SK-N-SH (cell line): ENCODE measurements around the gene ARHGEF19. TPM values are rescaled to one million over a fixed set of nuclear protein-coding genes. Genes with fewer than 3 reads are reported as not detected.

ENCODE experiments used
- CTCF ChIA-PET: fragments of 300-600, 350-600 bp; formaldehyde crosslinking; extraction: SDS; loops from one replicate; lab custom pipeline; 2021; lab: Yijun Ruan, JAX
- POLR2A ChIA-PET: fragments of 350-600 bp; sonication (Branson Sonifier 250); formaldehyde crosslinking; extraction: SDS; loops from one replicate; lab custom pipeline; 2020; ENCODE audit warnings: antibody characterized with exemption, inconsistent platforms; lab: Yijun Ruan, JAX
- DNase-seq: peaks from one replicate; pipeline ENCODE4 v3.0.0; 2012
- H2AFZ ChIP-seq: fragments of 200-600 bp; sonication (generic); 2 replicates; pipeline ENCODE4 v1.8.1; 2016; ENCODE audit warnings: antibody characterized with exemption, mild to moderate bottlenecking, low read depth
- H3F3A ChIP-seq: fragments of 200-600 bp; sonication (generic); replicated peaks from 2 replicates; pipeline ENCODE3; 2016; ENCODE audit warnings: antibody characterized with exemption, mild to moderate bottlenecking; ENCODE audit not compliant: insufficient read depth
- H3K27ac ChIP-seq, 2 experiments: fragments of 200-500 bp in 1 of 2; fragments of 200-600 bp in 1 of 2; sonication (Bioruptor generic) in 1 of 2; sonication (generic), shearing (Covaris generic) in 1 of 2; 2 replicates each; pipeline versions ENCODE4 v1.5.1 to v1.6.1; 2014 to 2016; ENCODE audit warnings: low read depth in 2 of 2, inconsistent platforms in 1 of 2, low read length in 1 of 2, mild to moderate bottlenecking in 1 of 2, mixed read lengths in 1 of 2
- H3K27me3 ChIP-seq: fragments of 200-600 bp; sonication (generic), shearing (Covaris generic); 2 replicates; pipeline ENCODE4 v1.6.1; 2016; ENCODE audit warnings: mixed run types; ENCODE audit not compliant: insufficient read depth
- H3K36me3 ChIP-seq, 2 experiments: fragments of 200-500 bp in 1 of 2; fragments of 200-600 bp in 1 of 2; sonication (Bioruptor generic) in 1 of 2; sonication (generic) in 1 of 2; replicated peaks in 1 of 2; 2 replicates each; pipeline versions ENCODE3 to v1.5.1; 2014 to 2016; ENCODE audit warnings: low read length in 1 of 2, mild to moderate bottlenecking in 1 of 2; ENCODE audit not compliant: insufficient read depth in 2 of 2, control insufficient read depth in 1 of 2
- H3K4me1 ChIP-seq, 2 experiments: fragments of 200-500 bp in 1 of 2; fragments of 200-600 bp in 1 of 2; sonication (Bioruptor generic) in 1 of 2; sonication (generic), shearing (Covaris generic) in 1 of 2; 2 replicates each; pipeline versions ENCODE4 v1.5.1 to v1.6.1; 2014 to 2016; ENCODE audit warnings: low read depth in 1 of 2, low read length in 1 of 2, mixed run types in 1 of 2; ENCODE audit not compliant: insufficient read depth in 2 of 2, control insufficient read depth in 1 of 2
- H3K4me2 ChIP-seq: fragments of 200-600 bp; sonication (generic), shearing (Covaris generic); 2 replicates; pipeline ENCODE4 v1.6.1; 2017; ENCODE audit warnings: mixed run types
- H3K4me3 ChIP-seq, 2 experiments: fragments of 200-500 bp in 1 of 2; fragments of 200-600 bp in 1 of 2; sonication (Bioruptor generic) in 1 of 2; sonication (generic), shearing (Covaris generic) in 1 of 2; 2 replicates each; pipeline versions ENCODE4 v1.5.1 to v1.8.1; 2014 to 2016; ENCODE audit warnings: low read depth in 2 of 2, inconsistent platforms in 1 of 2, low read length in 1 of 2, mild to moderate bottlenecking in 1 of 2, mixed read lengths in 1 of 2, moderate library complexity in 1 of 2
- H3K79me2 ChIP-seq: fragments of 200-600 bp; sonication (generic); 2 replicates; pipeline ENCODE4 v1.8.1; 2017; ENCODE audit warnings: mild to moderate bottlenecking; ENCODE audit not compliant: insufficient read depth
- H3K9ac ChIP-seq: fragments of 200-600 bp; sonication (generic); 2 replicates; pipeline ENCODE4 v1.6.1; 2017; ENCODE audit warnings: mixed run types
- H3K9me2 ChIP-seq: fragments of 200-600 bp; sonication (generic); 2 replicates; pipeline ENCODE4 v1.6.1; 2017; ENCODE audit warnings: mixed run types
- H3K9me3 ChIP-seq: fragments of 200-600 bp; sonication (generic); 2 replicates; pipeline ENCODE4 v1.6.1; 2017; ENCODE audit warnings: mixed run types, mild to moderate bottlenecking, moderate library complexity
- H4K20me1 ChIP-seq: fragments of 200-600 bp; sonication (generic); 2 replicates; pipeline ENCODE4 v1.6.1; 2017; ENCODE audit warnings: mild to moderate bottlenecking, mixed run types; ENCODE audit not compliant: insufficient read depth
- CHD2 ChIP-seq: fragments of 150-350 bp; IDR thresholded peaks from 2 replicates; pipeline ENCODE4 v1.6.1; 2018; ENCODE audit warnings: low read length; ENCODE audit not compliant: partially characterized antibody
- CTCF ChIP-seq: fragments of 200-600 bp; sonication (generic); IDR thresholded peaks from 2 replicates; pipeline ENCODE4 v1.6.1; 2017; ENCODE audit warnings: antibody characterized with exemption, mild to moderate bottlenecking, moderate library complexity
- EZH2phosphoT487 ChIP-seq: fragments of 200-600 bp; sonication (generic); IDR thresholded peaks from 2 replicates; pipeline ENCODE4 v1.6.1; 2017; ENCODE audit warnings: low read depth, mixed run types, mild to moderate bottlenecking, antibody characterized with exemption, moderate library complexity, borderline replicate concordance
- FOSL2 ChIP-seq: IDR thresholded peaks from 2 replicates; pipeline ENCODE4 v1.4.0; 2012; ENCODE audit warnings: low read depth, mild to moderate bottlenecking, moderate library complexity, borderline replicate concordance
- FOXJ3 ChIP-seq: sonication (generic); formaldehyde crosslinking; IDR thresholded peaks from 2 replicates; pipeline ENCODE4 v1.5.1; 2020; ENCODE audit warnings: mild to moderate bottlenecking, missing genetic modification reagents
- FOXM1 ChIP-seq: IDR thresholded peaks from 2 replicates; pipeline ENCODE4 v1.4.0; 2012; ENCODE audit warnings: low read depth, mild to moderate bottlenecking
- GABPA ChIP-seq: IDR thresholded peaks from 2 replicates; pipeline ENCODE4 v1.4.0; 2012; ENCODE audit warnings: low read depth, mild to moderate bottlenecking
- GATA2 ChIP-seq: sonication (generic); formaldehyde crosslinking; IDR thresholded peaks from 2 replicates; pipeline ENCODE4 v1.5.0; 2020; ENCODE audit warnings: mild to moderate bottlenecking, missing genetic modification reagents
- JUND ChIP-seq: IDR thresholded peaks from 2 replicates; pipeline ENCODE4 v1.4.0; 2012
- MEF2A ChIP-seq: IDR thresholded peaks from 2 replicates; pipeline ENCODE4 v1.4.0; 2012; ENCODE audit warnings: low read depth, borderline replicate concordance
- NFIC ChIP-seq: IDR thresholded peaks from 2 replicates; pipeline ENCODE4 v1.4.0; 2012; ENCODE audit warnings: borderline replicate concordance
- NRF1 ChIP-seq: IDR thresholded peaks from 2 replicates; pipeline ENCODE4 v1.6.1; 2012; ENCODE audit warnings: low read depth, mild to moderate bottlenecking, low read length
- POLR2AphosphoS5 ChIP-seq: IDR thresholded peaks from 2 replicates; pipeline ENCODE4 v1.6.1; 2012; ENCODE audit warnings: low read depth, low read length
- RAD21 ChIP-seq: IDR thresholded peaks from 2 replicates; pipeline ENCODE4 v1.6.1; 2012; ENCODE audit warnings: mild to moderate bottlenecking, low read length
- RXRA ChIP-seq: IDR thresholded peaks from 2 replicates; pipeline ENCODE4 v1.4.0; 2012; ENCODE audit warnings: low read depth, mild to moderate bottlenecking, borderline replicate concordance
- SMC3 ChIP-seq: IDR thresholded peaks from 2 replicates; pipeline ENCODE4 v1.6.1; 2012; ENCODE audit warnings: low read depth, low read length, improper control_type of control experiment
- TAF1 ChIP-seq: IDR thresholded peaks from 2 replicates; pipeline ENCODE4 v1.6.1; 2012; ENCODE audit warnings: low read depth, mild to moderate bottlenecking, low read length, moderate library complexity, borderline replicate concordance
- TCF12 ChIP-seq: IDR thresholded peaks from 2 replicates; pipeline ENCODE4 v1.4.0; 2012
- TEAD4 ChIP-seq: IDR thresholded peaks from 2 replicates; pipeline ENCODE4 v1.4.0; 2012; ENCODE audit warnings: mild to moderate bottlenecking, borderline replicate concordance; ENCODE audit not compliant: insufficient read depth
- WGBS: methylation state at CpG from one replicate; pipeline ENCODE4 v1.1.6; 2017; ENCODE audit warnings: low lambda C conversion rate; 5-methylcytosine and 5-hydroxymethylcytosine counted together
- polyA plus RNA-seq, 3 experiments: library from polyadenylated mRNA; depleted of rRNA; stranded (reverse); fragments of >200 nt; gene quantifications; 2 replicates each; pipeline ENCODE4 v1.2.3, GENCODE V29; 2012

The ARHGEF19 gene
- polyA plus RNA-seq, 1 of the 3 experiments (the other 2 are of a cell fraction) = 11.5 TPM

- Histone ChIP-seq H3K9me3 (no peaks in the 10 kb centered on the region), H3K27ac (no peak overlapping the region), H3K36me3 (no peaks in the 10 kb centered on the region), H3F3A (peaks cover 11% of the 10 kb centered on the region), H4K20me1 (no peaks in the 10 kb centered on the region), H3K79me2 (no peaks in the 10 kb centered on the region), H3K9me2 (no peaks in the 10 kb centered on the region), H3K9ac (no peak overlapping the region), H3K27me3 (no peaks in the 10 kb centered on the region), H2AFZ (no peak overlapping the region), H3K4me3 (no peak overlapping the region), H3K4me2 (no peak overlapping the region), H3K4me1 (peaks cover 0 to 22% of the 10 kb centered on the region in 2 experiments; a peak in 1 of 4 replicates)
- WGBS = 93% methylated on average over 7 of the region's 11 CpGs
- TF ChIP-seq FOSL2 (no peak), CHD2 (no peak), GABPA (no peak), RXRA (no peak), FOXM1 (no peak), TCF12 (no peak), JUND (no peak), MEF2A (no peak), TAF1 (no peak), FOXJ3 (no peak), TEAD4 (no peak)
- DNase-seq = no peak
- CTCF ChIA-PET = interaction anchor here (0.5 to 6.8 kb wide), 10 partner anchors 12 to 161 kb away, joined by 3 to 43 read pairs (median 4); partner anchors contain the start of genes FAM131C and SZRD1
- POLR2A ChIA-PET = interaction anchor here (0.7 kb wide), 1 partner anchor 41 kb away, joined by 3 read pairs; no protein-coding TSS in a partner anchor
These were observed 7.1 kb downstream of the ARHGEF19 start for GRCh38 chr1:16205334-16205671.

- ChIA-PET CTCF (interaction anchor here (0.5 to 6.8 kb wide), 13 partner anchors 8 to 162 kb away, joined by 3 to 43 read pairs (median 4); partner anchors contain the start of genes FAM131C and SZRD1), POLR2A (interaction anchor here (0.7 kb wide), 1 partner anchor 41 kb away, joined by 3 read pairs; no protein-coding TSS in a partner anchor)
- 85% methylated on average over 8 of the region's 12 CpGs for WGBS
These were observed 7.7 kb downstream of the ARHGEF19 start for GRCh38 chr1:16204634-16205333.

More at GRCh38 chr1:16204634-16205333, 7.7 kb downstream of the ARHGEF19 start:
- TF ChIP-seq SMC3 (peak; percentile 63), CTCF (peak; percentile 46), NRF1 (no peak), NFIC (no peak), POLR2AphosphoS5 (no peak), RXRA (no peak), RAD21 (peak; percentile 56), TAF1 (no peak), EZH2phosphoT487 (no peak), GATA2 (CRISPR knock-in tag) (no peak)
- Histone ChIP-seq H4K20me1 (no peaks in the 10 kb centered on the region), H3K79me2 (no peaks in the 10 kb centered on the region), H3K9me2 (no peaks in the 10 kb centered on the region), H3K27ac (no peak overlapping the region), H3K36me3 (no peaks in the 10 kb centered on the region), H3K4me1 (peaks cover 0 to 22% of the 10 kb centered on the region in 2 experiments; a peak in 1 of 4 replicates), H3K4me2 (no peak overlapping the region), H3K9me3 (no peaks in the 10 kb centered on the region), H3K27me3 (no peaks in the 10 kb centered on the region), H3F3A (peaks cover 11% of the 10 kb centered on the region), H3K4me3 (no peak overlapping the region), H2AFZ (no peak overlapping the region), H3K9ac (no peak overlapping the region)
- peak; percentile 62 for DNase-seq
